Muscle of arm (tissue), 14 donors: ENCODE data around the gene SERPINB4. TPM values are rescaled to one million over a fixed set of nuclear protein-coding genes. Genes with fewer than 3 reads are reported as not detected.
"Not testable (repeated sequence)": the region's sequence is repeated elsewhere in the genome, so short reads cannot be mapped to it uniquely, and the experiment has no call there.

Experiments used
- DNase-seq: peaks from one replicate; pipeline ENCODE4 v3.0.0-alpha.2; 2013
- long read RNA-seq, 11 donors: transcript quantifications; one replicate each; lab custom pipeline, GENCODE V29; 2026
- polyA plus RNA-seq, 12 donors: library from polyadenylated mRNA; unstranded; fragments of 120-200 nt; gene quantifications; one replicate each; pipeline ENCODE4 v1.2.1, GENCODE V29; 2013; ENCODE audit not compliant: insufficient read length in 12 of 12

SERPINB4 gene
- 1 to 10 TPM in 2 of 12 donors, under 1 TPM in 1, not detected in 9; 0.67 to 3.0 (median 2.2) TPM for polyA plus RNA-seq
- long read RNA-seq, donor 1, result 0 reads
- long read RNA-seq, donor 2, result 0 reads
- long read RNA-seq, donor 3, result 0 reads
- long read RNA-seq, donor 4, result 0 reads
- long read RNA-seq, donor 5, result 0 reads
- long read RNA-seq, donor 6, result 0 reads
- long read RNA-seq, donor 7, result 0 reads
- long read RNA-seq, donor 8, result 0 reads
- long read RNA-seq, donor 9, result 0 reads
- long read RNA-seq, donor 10, result 0 reads
- long read RNA-seq, donor 11, result 0 reads

DNA sequence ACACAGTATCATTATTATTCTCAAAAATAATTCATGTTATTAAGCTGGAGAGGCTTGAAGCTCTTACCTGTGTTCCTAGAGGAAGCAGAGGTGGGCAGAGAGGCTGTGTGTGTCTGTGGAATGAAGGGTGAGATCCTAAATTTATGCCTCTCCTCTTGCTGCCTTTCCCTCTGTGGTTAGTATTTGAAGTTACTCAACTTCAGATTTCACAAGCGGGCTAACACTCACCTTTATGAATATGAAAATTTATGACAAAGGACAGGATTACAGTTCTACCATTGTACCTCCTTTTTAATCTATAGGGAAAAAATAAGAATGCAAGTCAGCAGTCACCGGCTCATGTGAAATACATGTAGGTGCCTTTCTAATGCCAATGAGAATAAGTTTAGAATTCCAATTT, at the start of gene SERPINB4:
TSS of gene SERPINB4 (minus strand) at position 115 of the 400 bp plus-strand sequence. CDS start 679 bp downstream, outside the sequence.
- DNase-seq, result not testable (repeated sequence)

DNA sequence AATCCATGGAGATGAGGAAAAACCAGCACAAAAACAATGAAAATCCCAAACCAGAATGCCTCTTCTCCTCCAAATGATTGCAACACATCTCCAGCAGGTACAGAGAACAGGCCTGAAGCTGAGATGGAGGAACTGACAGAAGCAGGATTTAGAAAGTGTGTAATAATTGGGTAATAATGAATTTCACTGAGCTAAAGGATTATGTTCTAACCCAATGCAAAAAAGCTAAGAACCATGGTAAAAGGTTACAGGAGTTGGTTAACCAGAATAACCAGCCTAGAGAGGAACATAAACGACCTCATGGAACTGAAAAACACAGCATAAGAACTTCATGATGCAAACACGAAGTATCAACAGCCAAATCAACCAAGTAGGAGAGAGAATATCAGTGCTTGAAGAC, 45.0 kb upstream of the SERPINB4 start:
- no peak for DNase-seq

DNA sequence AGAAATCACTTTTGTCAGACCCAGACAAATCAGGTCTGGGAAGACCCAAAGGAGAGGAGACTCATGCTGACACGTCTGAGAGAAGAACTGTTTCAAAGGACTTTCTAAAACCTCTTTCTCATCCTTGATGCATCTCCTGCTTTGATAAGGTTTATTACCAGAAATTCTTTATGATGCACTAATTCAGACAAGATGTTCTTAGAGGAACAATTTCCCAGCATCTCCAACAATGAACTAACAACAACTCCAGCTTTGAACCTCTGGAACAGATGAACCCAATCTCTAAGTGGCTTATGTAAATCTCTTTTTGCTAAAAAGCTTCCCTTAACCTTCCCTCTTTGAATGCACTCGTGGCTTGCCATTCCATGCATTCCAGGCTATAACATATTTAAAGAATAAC, 42.8 kb upstream of the SERPINB4 start:
- DNase-seq, result no peak

DNA sequence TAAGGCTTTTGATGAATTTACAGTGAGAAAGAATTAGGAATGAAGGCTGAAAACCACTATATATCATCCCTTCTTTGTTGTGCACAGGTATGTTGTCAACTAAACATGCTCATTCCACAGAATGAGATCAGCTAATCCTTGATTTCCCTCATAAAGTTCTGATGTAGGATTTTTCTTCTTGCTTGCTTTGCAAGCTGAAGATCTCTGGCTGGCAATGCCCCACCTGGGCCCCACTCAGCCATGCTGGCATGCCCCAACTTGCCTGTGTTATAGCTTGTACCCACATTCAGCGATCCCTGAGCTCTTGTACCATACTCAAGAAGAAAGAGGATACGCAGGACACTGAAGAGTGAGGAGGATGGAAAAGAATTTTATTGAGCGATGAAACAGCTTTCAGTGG, 40.7 kb upstream of the SERPINB4 start:
- DNase-seq, result no peak

DNA sequence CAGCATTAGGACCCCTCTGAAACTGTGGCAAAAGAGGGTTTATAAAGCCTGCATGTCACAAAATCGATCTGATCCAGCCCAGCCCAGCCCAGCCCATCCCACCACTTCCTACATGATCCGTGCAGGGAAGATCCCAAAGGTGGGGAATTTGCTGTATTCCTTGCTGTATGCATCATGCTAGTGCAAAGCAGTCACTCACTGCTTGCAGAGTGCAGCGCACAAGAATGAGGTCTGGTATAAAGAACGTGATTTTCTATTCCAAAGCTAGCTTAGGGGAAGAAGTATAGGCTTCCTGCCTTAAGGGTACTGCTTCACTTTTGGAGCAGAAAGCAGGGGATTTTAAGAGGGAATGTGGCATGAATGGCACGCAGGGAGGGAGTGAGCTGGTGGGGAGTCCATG, 39.8 kb upstream of the SERPINB4 start:
- DNase-seq, result no peak

DNA sequence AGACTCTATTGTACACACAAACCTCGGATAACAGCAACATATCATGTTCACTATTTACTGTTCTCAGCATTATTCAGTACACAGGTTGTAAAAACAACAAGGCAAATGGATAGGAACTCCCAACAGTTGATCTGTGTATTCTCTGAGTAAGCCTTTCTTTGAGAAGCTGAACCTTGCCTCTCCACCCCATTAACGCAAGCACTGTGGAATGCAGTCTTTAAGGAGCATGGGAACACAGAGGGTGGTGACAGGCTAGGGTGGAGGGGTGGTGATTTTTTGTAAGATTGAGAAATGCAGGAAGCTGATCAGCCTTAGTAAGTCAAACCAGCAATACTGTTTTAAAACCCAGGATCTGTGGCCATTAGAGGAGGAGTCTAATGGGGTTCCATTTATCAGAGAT, 39.1 kb upstream of the SERPINB4 start:
- DNase-seq, result no peak

DNA sequence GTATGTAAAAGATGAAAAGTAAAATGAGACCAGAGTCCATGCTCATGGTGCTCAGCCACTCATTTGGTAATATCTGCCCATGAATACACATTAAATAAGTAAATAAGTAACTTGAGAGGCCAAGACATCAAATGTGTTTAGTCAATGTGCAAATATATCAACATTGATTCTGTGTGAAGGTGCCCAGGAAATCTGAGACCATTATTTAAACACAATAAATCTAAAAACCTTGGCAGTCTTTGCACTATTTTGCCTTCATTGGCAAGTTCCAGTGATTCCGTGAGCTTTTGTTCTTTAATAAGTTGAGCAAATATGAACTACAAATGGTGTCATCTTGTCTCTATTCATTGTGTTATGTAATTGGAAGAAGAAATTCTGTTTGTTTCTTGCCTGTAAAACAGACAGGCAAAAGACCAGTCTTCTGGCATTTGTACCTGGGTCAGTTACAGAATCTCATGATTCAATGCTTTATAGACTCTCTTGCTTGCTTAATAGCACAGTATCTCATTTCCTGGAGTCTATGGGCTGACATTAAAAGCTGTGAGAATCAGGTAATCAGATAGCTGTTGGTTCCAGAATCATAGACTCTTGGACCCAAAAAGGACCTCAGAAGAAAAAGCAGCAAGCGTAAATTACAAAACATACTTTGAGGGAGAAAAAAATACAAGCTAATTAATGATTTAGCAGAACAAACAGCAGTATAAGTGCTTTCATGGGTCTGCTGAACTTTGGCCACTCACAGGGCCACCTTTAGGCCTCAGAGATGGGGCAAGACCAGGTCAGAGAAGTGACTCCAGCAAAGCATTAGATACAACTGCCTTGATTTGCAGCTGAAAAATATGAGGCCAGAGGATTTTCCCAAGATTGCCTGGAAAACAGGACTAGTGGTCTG, 37.6 kb upstream of the SERPINB4 start:
- DNase-seq, result no peak

DNA sequence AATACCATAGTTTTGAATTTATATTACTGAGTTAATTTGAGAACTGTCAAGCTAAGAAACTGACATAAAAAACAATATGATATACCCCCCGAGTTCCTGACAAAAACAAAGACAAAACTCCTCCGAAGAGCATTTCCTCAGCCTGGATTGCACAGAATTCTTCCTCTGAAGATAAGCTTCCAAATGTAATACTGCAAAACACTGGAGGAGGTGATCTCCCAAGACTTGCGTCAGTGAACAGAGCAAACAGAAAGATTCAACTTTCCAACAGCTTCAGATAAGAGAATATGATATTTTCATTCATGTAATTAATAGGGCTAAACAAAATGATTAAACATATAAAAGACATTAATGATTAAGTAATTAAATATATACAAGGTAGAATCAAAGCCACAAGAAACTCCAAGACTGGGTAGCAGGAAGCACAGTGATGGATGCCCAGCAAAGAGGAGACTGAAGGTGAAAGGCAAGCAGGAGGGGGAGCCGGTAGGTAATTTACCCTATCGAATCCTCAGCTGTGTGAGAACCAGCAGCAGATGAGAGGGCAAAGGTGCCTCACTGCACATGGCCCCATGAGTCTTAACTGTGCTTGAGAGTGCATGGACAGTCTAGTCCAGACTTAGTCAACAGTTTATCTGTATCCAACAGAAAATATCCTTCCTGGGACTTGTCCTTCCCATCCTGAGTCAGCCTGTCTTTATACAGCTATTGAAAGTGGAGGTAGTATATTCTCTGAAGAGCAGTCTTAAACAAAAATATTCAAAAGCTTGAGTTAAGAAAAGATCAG, 36.0 kb upstream of the SERPINB4 start:
- DNase-seq, result no peak

DNA sequence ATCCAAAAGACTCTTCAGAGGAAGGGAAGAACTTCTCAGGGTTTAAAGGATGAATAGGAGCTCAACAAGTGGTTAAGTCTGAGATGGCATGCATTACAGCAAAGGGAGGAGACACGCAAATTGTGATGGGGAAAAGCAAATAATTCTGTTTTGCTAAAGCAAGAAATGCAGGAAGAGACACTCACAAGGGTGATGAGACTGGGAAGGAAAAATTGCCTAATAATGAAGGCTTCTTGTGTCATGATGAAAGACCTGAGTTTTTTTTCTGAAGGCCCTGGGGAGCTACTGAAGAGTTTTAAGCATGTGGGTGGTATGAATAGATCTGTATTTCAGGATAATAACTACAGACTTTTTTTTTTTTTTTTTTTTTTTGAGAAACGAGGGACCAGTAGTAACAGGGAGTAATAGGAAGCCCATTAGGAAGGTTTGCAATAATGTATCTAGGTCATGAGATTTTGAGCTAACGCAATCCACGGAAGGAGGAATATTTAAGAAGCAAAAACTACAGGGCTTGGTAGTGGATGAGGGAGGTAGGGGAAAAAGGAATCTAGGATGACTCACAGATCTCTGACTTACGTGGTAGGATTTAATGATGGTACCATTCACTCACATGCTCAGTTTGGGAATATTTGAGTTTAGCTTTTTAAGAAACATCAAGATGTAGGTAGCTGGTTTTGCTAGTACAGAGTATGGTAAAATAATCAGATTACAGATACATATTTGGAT, 33.6 kb upstream of the SERPINB4 start:
- no peak for DNase-seq

DNA sequence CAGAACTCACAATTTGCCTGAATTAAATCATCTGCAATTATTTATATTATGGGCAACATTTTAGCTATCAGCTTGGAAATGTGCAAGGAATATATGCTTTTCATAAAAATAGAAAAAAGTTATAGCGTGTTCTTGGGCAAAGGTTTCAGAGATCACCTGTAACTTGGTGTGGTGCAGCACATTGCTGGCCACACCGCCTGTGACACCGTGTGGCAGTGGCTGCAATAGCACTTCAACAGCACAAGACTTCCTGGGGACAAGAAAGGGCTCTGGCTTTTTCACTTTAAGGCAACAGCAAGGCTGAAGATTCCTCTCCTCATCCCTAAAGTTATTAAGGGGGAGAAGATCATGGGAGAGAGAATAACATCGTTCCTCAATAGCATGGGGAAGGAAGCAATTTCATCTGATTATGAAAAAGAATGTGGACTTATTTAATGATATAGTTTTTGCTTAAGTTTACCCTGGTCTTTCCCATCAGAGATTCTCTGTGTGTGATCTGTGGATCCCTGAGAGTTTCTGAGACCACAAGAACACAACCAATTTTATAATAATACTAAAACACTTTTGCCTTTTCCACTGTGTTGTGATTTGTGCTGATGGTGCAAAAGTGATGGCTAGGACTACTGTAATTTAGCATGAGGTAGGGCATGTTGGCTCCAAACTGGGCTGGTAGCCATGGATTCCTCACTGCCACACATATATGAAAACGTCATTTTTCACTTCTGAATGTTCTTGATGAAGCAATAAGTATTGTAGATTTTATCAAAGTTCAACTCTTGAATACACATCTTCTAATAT, 32.7 kb upstream of the SERPINB4 start:
- no peak for DNase-seq

DNA sequence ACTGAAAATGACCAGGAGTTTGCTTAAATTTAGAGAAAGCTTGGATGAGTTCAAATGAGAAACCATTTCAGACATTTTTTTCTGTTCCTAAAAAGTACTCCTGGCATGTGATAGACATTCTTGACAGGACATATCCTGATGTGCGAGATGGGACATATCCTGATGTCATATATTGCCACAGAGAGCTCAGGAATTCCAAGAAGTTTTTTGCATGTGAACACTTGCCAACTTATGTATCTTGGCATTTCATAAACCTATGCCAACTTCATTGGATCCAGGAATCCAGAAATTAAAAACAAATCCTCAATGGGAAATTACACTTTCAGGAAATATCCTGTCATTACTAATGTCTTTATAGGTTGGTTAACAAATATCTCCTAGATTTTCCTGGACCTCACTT, 20.5 kb upstream of the SERPINB4 start:
- DNase-seq, result no peak

DNA sequence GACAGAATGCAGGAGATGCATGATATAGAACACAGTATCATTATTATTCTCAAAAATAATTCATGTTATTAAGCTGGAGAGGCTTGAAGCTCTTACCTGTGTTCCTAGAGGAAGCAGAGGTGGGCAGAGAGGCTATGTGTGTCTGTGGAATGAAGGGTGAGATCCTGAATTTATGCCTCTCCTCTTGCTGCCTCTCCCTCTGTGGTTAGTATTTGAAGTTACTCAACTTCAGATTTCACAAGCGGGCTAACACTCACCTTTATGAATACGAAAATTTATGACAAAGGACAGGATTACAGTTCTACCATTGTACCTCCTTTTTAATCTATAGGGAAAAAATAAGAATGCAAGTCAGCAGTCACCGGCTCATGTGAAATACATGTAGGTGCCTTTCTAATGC, 17.7 kb upstream of the SERPINB4 start, which contains the start of gene SERPINB3:
TSS of gene SERPINB3 (minus strand) at position 144 of the 400 bp plus-strand sequence. CDS start 677 bp downstream, outside the sequence.
- not testable (repeated sequence) for DNase-seq

DNA sequence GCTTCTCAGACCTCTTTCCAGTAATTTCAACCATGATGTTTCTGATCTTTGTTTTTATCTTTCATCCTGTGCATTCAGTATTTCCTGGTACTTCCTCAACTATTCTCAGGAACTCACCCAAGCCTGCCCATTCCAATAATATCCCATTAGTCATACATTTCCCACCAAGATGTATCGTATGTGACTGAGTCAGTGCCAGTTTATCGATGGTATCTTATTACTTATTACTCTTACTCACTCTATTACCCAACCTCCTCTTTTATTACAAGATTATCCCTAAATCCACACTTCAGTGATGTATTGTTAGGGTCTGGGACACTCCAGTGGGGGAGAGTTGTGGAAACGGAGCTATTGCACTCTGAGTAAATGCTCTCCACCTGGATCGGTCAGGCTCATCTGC, 14.9 kb upstream of the SERPINB4 start:
- not testable (repeated sequence) for DNase-seq

DNA sequence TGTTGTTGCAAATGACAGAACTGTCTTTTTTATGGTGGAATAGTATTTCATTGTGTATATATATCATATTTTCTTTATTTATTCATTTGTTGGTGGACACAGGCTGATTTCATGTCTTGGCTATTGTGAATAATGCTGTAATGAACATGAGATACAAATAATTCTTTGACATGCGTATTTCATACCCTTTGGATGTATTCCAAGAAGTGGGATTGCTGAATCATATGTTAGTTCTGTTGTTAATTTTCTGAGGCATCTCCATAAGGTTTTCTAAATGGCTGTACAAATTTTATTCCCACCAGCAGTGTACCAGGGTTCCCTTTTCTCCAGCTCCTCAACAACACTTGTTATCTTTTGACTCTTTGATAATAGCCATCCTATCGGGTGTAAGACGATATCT, 6.2 kb upstream of the SERPINB4 start:
- not testable (repeated sequence) for DNase-seq

DNA sequence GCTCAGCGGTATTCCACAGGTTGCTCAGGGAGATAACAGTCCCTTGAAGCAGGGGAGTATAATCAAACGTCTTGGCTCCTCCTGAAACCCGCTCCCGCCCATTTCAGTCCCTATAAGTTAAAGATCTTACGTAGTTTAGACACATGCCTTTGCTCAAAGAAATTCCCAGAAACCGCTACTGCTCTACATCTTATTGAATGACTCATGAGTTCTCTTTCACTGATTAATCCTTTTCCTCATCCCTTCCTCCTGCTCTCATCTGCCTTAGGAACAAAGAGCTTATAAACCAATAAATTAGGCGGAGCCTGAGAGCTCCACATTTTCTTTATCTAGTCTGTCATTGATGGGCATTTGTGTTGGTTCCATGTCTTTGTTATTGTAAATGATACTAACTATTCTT, 4.2 kb upstream of the SERPINB4 start:
- DNase-seq, result no peak

DNA sequence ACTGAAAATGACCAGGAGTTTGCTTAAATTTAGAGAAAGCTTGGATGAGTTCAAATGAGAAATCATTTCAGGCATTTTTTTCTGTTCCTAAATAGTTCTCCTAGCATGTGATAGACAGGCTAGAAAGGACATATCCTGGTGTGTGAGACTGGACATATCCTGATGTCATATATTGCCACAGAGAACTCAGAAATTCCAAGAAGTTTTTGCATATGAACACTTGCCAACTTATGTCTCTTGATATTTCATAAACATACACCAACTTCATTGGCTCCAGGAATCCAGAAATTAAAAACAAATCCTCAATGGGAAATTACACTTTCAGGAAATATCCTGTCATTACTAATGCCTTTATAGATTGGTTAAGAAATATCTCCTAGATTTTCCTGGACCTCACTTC, 2.9 kb upstream of the SERPINB4 start:
- DNase-seq, result no peak

DNA sequence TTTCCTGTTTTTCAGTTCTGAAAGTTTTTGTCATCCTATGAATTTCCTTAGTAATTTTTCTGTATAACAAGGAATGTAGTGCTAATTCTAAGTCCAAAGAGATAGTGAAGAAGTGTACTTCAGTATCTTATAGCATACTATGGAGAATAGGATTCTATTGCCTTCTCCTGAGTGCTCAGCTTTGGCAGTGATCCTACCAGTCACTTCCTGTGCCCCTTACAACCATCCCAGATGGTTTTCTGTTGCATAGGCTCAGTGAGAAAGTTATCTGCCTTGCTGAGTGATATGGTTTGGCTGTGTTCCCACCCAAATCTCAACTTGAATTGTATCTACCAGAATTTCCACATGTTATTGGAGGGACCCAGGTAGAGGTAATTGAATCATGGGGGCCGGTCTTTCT, 638 bp upstream of the SERPINB4 start:
- not testable (repeated sequence) for DNase-seq

DNA sequence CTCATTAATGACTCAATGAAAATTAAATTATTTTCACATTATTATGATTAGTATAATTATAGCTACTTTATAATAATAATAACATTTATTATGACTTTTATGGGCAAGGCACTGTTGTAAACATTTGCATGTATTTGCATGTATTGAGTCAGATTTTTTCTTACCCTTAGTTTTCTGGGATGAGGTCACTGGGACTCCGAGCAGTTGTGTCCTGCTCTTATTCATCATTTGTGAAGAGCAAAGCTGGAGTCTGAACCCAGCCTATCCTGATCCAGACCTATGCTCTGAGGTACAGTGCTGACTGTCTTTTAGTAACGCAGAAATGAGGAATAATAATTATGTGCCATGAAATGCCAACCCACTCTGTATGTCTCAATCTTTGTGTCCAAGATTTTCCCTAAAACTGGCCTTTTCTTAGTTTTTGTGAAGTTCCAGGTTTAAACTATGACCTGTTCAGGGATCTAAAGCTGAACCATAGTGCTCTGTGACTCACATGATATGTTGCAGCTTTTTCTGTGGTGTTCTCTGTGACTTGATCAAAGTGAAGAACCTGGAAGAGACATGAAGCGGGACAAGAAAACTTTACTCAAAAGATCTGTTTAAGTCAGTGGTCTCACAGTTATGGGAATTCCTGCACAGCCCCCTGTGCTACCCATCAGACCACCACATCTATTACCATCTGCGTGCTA, 1.2 kb downstream of the SERPINB4 start:
- not testable (repeated sequence) for DNase-seq

DNA sequence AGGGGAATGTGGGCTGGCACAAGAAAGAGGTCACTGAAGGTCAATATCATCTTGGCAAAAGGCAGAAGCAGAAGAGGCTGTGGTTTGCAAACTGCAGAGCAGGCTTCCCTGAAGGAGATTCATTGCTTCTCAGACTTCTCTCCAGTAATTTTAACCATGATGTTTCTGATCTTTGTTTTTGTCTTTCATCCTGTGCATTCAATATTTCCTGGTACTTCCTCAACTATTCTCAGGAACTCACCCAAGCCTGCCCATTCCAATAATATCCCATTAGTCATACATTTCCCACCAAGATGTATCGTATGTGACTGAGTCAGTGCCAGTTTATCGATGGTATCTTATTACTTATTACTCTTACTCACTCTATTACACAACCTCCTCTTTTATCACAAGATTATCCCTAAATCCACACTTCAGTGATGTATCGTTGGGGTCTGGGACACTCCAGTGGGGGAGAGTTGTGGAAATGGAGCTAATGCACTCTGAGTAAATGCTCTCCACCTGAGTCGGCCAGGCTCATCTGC, 2.8 kb downstream of the SERPINB4 start:
- DNase-seq, result not testable (repeated sequence)

DNA sequence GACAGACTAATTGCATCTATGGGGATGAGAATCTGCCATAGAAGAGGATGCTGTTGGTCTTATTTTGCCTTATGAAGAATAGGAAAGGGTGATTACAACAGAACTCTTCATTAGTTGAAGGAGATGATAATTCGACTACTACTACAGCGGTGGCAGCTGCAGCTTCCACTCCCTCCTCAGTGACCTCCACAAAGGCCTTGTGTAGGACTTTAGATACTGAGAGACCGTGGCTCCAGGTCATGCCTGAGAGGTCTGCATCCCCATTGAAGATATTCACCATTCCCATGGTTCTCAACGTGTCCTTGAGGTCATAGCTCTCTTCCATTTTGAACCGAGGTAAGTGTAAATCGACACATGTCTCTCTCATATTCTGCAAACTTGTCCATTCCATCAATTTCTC, 6.4 kb downstream of the SERPINB4 start:
- no peak for DNase-seq
